Heart left ventricle (tissue), 16 donors: ENCODE data around the gene LYRM2. TPM values are rescaled to one million over a fixed set of nuclear protein-coding genes. Genes with fewer than 3 reads are reported as not detected.

Experiments
- ATAC-seq, 4 donors: fragments of 200-7000 bp; cut with Tn5 transposase; one replicate each; pipeline ENCODE4 v1.9.1; 2020 to 2022; ENCODE audit warnings: moderate library complexity in 4 of 4, mild to moderate bottlenecking in 3 of 4, moderate number of reproducible peaks in 1 of 4
- DNase-seq, 5 donors: peaks; one replicate each; pipeline ENCODE4 v3.0.0-alpha.2; 2020
- H3K27ac ChIP-seq, 12 donors: fragments of 200-600 bp; sonication (generic) in 4 of 12; one replicate each; pipeline versions ENCODE4 v1.5.0 to v1.8.0; 2016 to 2022; ENCODE audit warnings: mild to moderate bottlenecking in 2 of 12
- H3K27me3 ChIP-seq, 9 donors: fragments of 200-600 bp; sonication (generic) in 2 of 9; one replicate each; pipeline versions ENCODE4 v1.5.1 to v1.8.0; 2016 to 2022; ENCODE audit warnings: mild to moderate bottlenecking in 3 of 9
- H3K36me3 ChIP-seq, 9 donors: fragments of 200-600 bp; sonication (generic) in 2 of 9; one replicate each; pipeline versions ENCODE4 v1.5.0 to v1.8.0; 2018 to 2022; ENCODE audit warnings: mild to moderate bottlenecking in 2 of 9
- H3K4me1 ChIP-seq, 12 donors: fragments of 200-600 bp; sonication (generic) in 4 of 12; one replicate each; pipeline versions ENCODE4 v1.5.0 to v1.8.0; 2016 to 2022; ENCODE audit warnings: mild to moderate bottlenecking in 3 of 12
- H3K4me3 ChIP-seq, 12 donors: fragments of 200-600 bp; sonication (generic) in 4 of 12; one replicate each; pipeline versions ENCODE4 v1.5.0 to v1.8.0; 2017 to 2022; ENCODE audit warnings: mild to moderate bottlenecking in 9 of 12, moderate library complexity in 4 of 12
- H3K9me3 ChIP-seq, 12 donors: fragments of 200-600 bp; sonication (generic) in 4 of 12; one replicate each; pipeline versions ENCODE4 v1.5.0 to v1.8.0; 2016 to 2022; ENCODE audit warnings: mild to moderate bottlenecking in 1 of 12
- CTCF ChIP-seq, 12 donors: fragments of 200-600 bp; sonication (generic) in 4 of 12; IDR thresholded peaks; one replicate each; pipeline versions ENCODE4 v1.5.0 to v1.8.0; 2018 to 2022; ENCODE audit warnings: antibody characterized with exemption in 12 of 12, mild to moderate bottlenecking in 5 of 12
- POLR2A ChIP-seq, 2 donors: fragments of 450-650 bp; IDR thresholded peaks; one replicate each; pipeline ENCODE4 v1.6.1; 2017; ENCODE audit warnings: antibody characterized with exemption in 2 of 2, mild to moderate bottlenecking in 2 of 2, moderate library complexity in 2 of 2
- WGBS, 4 donors: extraction: QIAGEN DNeasy Blood & Tissue Kit in 2 of 4; methylation state at CpG; one replicate each; pipeline versions ENCODE4 v1.1.5 to v1.1.7; 2013 to 2018; 5-methylcytosine and 5-hydroxymethylcytosine counted together
- intact Hi-C, 10 donors: fragments of 100-400 bp; cut with DNase I; formaldehyde crosslinking; loops; one replicate each; pipeline versions ENCODE4 v1.11.1 to v1.14.2; 2022
- polyA plus RNA-seq, 2 donors: library from polyadenylated mRNA; stranded (reverse); fragments of 200-250 nt; gene quantifications; one replicate each; pipeline ENCODE4 v1.2.3, GENCODE V29; 2013
- total RNA-seq, 9 donors: library from RNA; depleted of rRNA in 2 of 9; stranded (reverse); fragments of >200 nt in 2 of 9; fragmentation: NEBNext Ultra II Directional in 3 of 9; extraction: Animal tissue kit (Norgen Biotek cat#: 25700) in 3 of 9; gene quantifications; one replicate each; pipeline versions ENCODE4 v1.1.0 to v1.2.4, GENCODE V29; 2016 to 2023
- donor health status: ischemic (EF 13 %, LVEDD 7.1; RV severe dilation, severe dysfunction).
- donor health status: healthy with polysubstance abuse.
- donor health status: DM: no; HTN: yes; CAD: no.
- donor health status: DM: no; HTN: no; CAD: no.
- donor health status: ischemic (EF 25% LVEDD 6.9; RV normal size, moderate dysfunction).
- donor health status: ischemic (EF 25% LVEDD 5.7; RV mildly dilated, moderate dysfunction).
- donor health status: healthy.
- donor health status: DM: yes; HTN: yes; CAD: no.
- donor health status: ischemic (EF 35%, LVEDD 5.7; RV mildly dilated, moderate dysfunction).
- donor health status: nonischemic (EF 11% LVEDD 7.7; RV severe dilation, severe dysfunction).
- donor health status: DM: yes; HTN: yes; CAD: no.
- donor health status: PGD.
- donor health status: ischemic (EF 29% LVEDD 5.4; RV normal size, mild dysfunction).
- donor health status: nonischemic (EF 23%, LVEDD 6.1; RV moderate dilation, normal function).

Gene LYRM2
- total and polyA plus RNA-seq, 11 donors, result 15.2 to 50.0 (median 43.8) TPM

- DNase-seq (no peak), ATAC-seq (no peak)
- TF ChIP-seq POLR2A (IDR thresholded peaks at IDR 0.05) (no peak), CTCF (IDR thresholded peaks at IDR 0.05) (no peak)
- Histone ChIP-seq H3K4me3 (no peak overlapping the region), H3K4me1 (peaks cover 0 to 24% (median 4%) of the 10 kb centered on the region in 12 donors), H3K9me3 (no peaks in the 10 kb centered on the region), H3K36me3 (peaks cover 0 to 4% (median 0%) of the 10 kb centered on the region in 9 donors), H3K27ac (no peak overlapping the region), H3K27me3 (no peaks in the 10 kb centered on the region)
- 86 to 93% (median 93%) methylated on average over 10 of the region's 10 CpGs for WGBS, 4 donors
- intact Hi-C loops, result no loop called here
Measured at GRCh38 chr6:89566008-89566800, 72.3 kb downstream of the LYRM2 start.

- H3K27ac ChIP-seq, result peak overlapping the region in 1 of 12 donors; percentile 19
- intact Hi-C loops, result no loop called here
- no peaks in the 10 kb centered on the region for H3K9me3 ChIP-seq
- no peak for DNase-seq
- peaks cover 0 to 26% (median 4%) of the 10 kb centered on the region in 12 donors for H3K4me1 ChIP-seq
- no peak overlapping the region for H3K4me3 ChIP-seq
- TF ChIP-seq POLR2A (IDR thresholded peaks at IDR 0.05) (no peak), CTCF (IDR thresholded peaks at IDR 0.05) (no peak)
- peak in 1 of 4 donors; percentile 52 for ATAC-seq
- H3K36me3 ChIP-seq, result peaks cover 0 to 4% (median 0%) of the 10 kb centered on the region in 9 donors
- no peaks in the 10 kb centered on the region for H3K27me3 ChIP-seq
- 70 to 76% (median 72%) methylated on average over 8 of the region's 8 CpGs for WGBS, 4 donors
Measured at GRCh38 chr6:89564752-89565427, 73.7 kb downstream of the LYRM2 start.

- H3K27ac ChIP-seq, result no peak overlapping the region
Measured at GRCh38 chr6:89563866-89564265, 74.7 kb downstream of the LYRM2 start.

More at GRCh38 chr6:89563866-89564265, 74.7 kb downstream of the LYRM2 start:
- Histone ChIP-seq H3K4me1 (peaks cover 0 to 26% (median 4%) of the 10 kb centered on the region in 12 donors), H3K9me3 (no peaks in the 10 kb centered on the region), H3K36me3 (peaks cover 0 to under 1% (median 0%) of the 10 kb centered on the region in 9 donors), H3K4me3 (no peak overlapping the region), H3K27me3 (no peaks in the 10 kb centered on the region)
- TF ChIP-seq POLR2A (IDR thresholded peaks at IDR 0.05), result no peak
- TF ChIP-seq CTCF (IDR thresholded peaks at IDR 0.05), result no peak
- intact Hi-C loops, result no loop called here
- 95 to 100% (median 97%) methylated on average over 1 of the region's 1 CpG for WGBS, 4 donors
- DNase-seq, result no peak
- ATAC-seq, result no peak
